GM21825 (cell line): Measurements from ENCODE around the gene EGLN3.
A peak's percentile ranks its signal among the peaks of the same experiment; 100 is the strongest.
"Not testable (repeated sequence)": the region's sequence is repeated elsewhere in the genome, so short reads cannot be mapped to it uniquely, and the experiment has no call there.

Experiments
- ATAC-seq: cut with Tn5 transposase; IDR thresholded peaks from one replicate; pipeline ENCODE4 v1.9.1; 2021; ENCODE audit warnings: mild to moderate bottlenecking, moderate library complexity; ENCODE audit not compliant: unreplicated experiment

EGLN3 gene

GRCh38 chr14:33950320-33951182, at the start of gene EGLN3:
TSS of gene EGLN3 (minus strand) at chr14:33951074. CDS start at chr14:33950752, 322 bp downstream.
- ATAC-seq, result peak; percentile 88

- ATAC-seq, result no peak
Observed at GRCh38 chr14:34000396-34000795, 49.5 kb upstream of the EGLN3 start.

GRCh38 chr14:33999771-34000291, 49.0 kb upstream of the EGLN3 start:
- no peak for ATAC-seq

GRCh38 chr14:33997611-33998010, 46.7 kb upstream of the EGLN3 start:
- no peak for ATAC-seq

- no peak for ATAC-seq
Observed at GRCh38 chr14:33996462-33996861, 45.6 kb upstream of the EGLN3 start.

- no peak for ATAC-seq
Observed at GRCh38 chr14:33993246-33993645, 42.4 kb upstream of the EGLN3 start.

GRCh38 chr14:33992274-33993007, 41.6 kb upstream of the EGLN3 start:
- ATAC-seq, result no peak

- no peak for ATAC-seq
Observed at GRCh38 chr14:33990790-33991189, 39.9 kb upstream of the EGLN3 start.

- ATAC-seq, result no peak
Observed at GRCh38 chr14:33987565-33988080, 36.7 kb upstream of the EGLN3 start.

- no peak for ATAC-seq
Observed at GRCh38 chr14:33986804-33987203, 35.9 kb upstream of the EGLN3 start.

GRCh38 chr14:33985242-33985641, 34.4 kb upstream of the EGLN3 start:
- no peak for ATAC-seq

GRCh38 chr14:33979613-33980276, 28.9 kb upstream of the EGLN3 start:
- ATAC-seq, result peak; percentile 75

- no peak for ATAC-seq
Observed at GRCh38 chr14:33978892-33979612, 28.2 kb upstream of the EGLN3 start.

GRCh38 chr14:33972583-33973081, 21.8 kb upstream of the EGLN3 start:
- ATAC-seq, result peak; percentile 88

- not testable (repeated sequence) for ATAC-seq
Observed at GRCh38 chr14:33969846-33970245, 19.0 kb upstream of the EGLN3 start.

- no peak for ATAC-seq
Observed at GRCh38 chr14:33968722-33969121, 17.8 kb upstream of the EGLN3 start.

- no peak for ATAC-seq
Observed at GRCh38 chr14:33967138-33967537, 16.3 kb upstream of the EGLN3 start.

- ATAC-seq, result no peak
Observed at GRCh38 chr14:33966276-33966675, 15.4 kb upstream of the EGLN3 start.

GRCh38 chr14:33964599-33965317, 13.9 kb upstream of the EGLN3 start:
- ATAC-seq, result no peak

- ATAC-seq, result no peak
Observed at GRCh38 chr14:33963892-33964291, 13.0 kb upstream of the EGLN3 start.
